Gastroesophageal sphincter (tissue), 3 donors: ENCODE data around the gene RIPOR3.

Experiments
- CTCF ChIP-seq, 4 experiments: fragments of 200-600 bp in 2 of 4; fragments of 450-650 bp in 2 of 4; sonication (generic) in 1 of 4; IDR thresholded peaks; one replicate each; pipeline ENCODE4 v1.5.1; 2017 to 2019; ENCODE audit warnings: antibody characterized with exemption in 4 of 4, mild to moderate bottlenecking in 2 of 4, moderate library complexity in 2 of 4
- EP300 ChIP-seq: sonication (generic); formaldehyde crosslinking; IDR thresholded peaks from one replicate; pipeline ENCODE4 v1.6.1; 2017; ENCODE audit warnings: antibody characterized with exemption, mild to moderate bottlenecking
- POLR2A ChIP-seq, 2 donors: fragments of 450-650 bp; IDR thresholded peaks; one replicate each; pipeline ENCODE4 v1.6.1; 2017; ENCODE audit warnings: antibody characterized with exemption in 2 of 2, mild to moderate bottlenecking in 2 of 2, moderate library complexity in 1 of 2
- POLR2AphosphoS5 ChIP-seq: sonication (generic); formaldehyde crosslinking; IDR thresholded peaks from one replicate; pipeline ENCODE4 v1.6.1; 2017; ENCODE audit warnings: antibody characterized with exemption

GRCh38 chr20:50731930-50732690 lies 40.8 kb upstream of the RIPOR3 start:
- TF ChIP-seq CTCF (IDR thresholded peaks at IDR 0.05): no peak
- no peak for TF ChIP-seq POLR2AphosphoS5
- TF ChIP-seq POLR2A (IDR thresholded peaks at IDR 0.05): no peak
- TF ChIP-seq EP300: no peak
